ENCODE measurements around the gene TH.

Gene TH

GRCh38 chr11:2190657-2191471 lies 19.2 kb upstream of the TH start:
- Histone ChIP-seq H3K9ac (ENCODE audit: low read depth, low read length, poor library complexity, severe bottlenecking) (no peak overlapping the region), H3K36me3 (ENCODE audit: insufficient read depth, low read length) (no peaks in the 10 kb centered on the region), H3K4me1 (ENCODE audit: insufficient read depth, low read length, poor library complexity, severe bottlenecking) (peaks cover 3% of the 10 kb centered on the region), H2AFZ (ENCODE audit: low read length) (no peak overlapping the region), H4K20me1 (ENCODE audit: insufficient read depth, low read length, poor library complexity, severe bottlenecking) (no peaks in the 10 kb centered on the region), H3K4me3 (ENCODE audit: low read length, poor library complexity, severe bottlenecking) (no peak overlapping the region), H3K27me3 (ENCODE audit: insufficient read depth, low read length, poor library complexity, severe bottlenecking) (no peaks in the 10 kb centered on the region), H3K9me3 (ENCODE audit: insufficient read depth, low read depth, low read length) (no peaks in the 10 kb centered on the region), H3K79me2 (ENCODE audit: insufficient read depth, low read length) (no peaks in the 10 kb centered on the region), H3K9me2 (replicated peaks; ENCODE audit: low read depth, low read length) (no peaks in the 10 kb centered on the region), H3F3A (ENCODE audit: low read depth) (no peaks in the 10 kb centered on the region), H3K4me2 (ENCODE audit: low read depth, low read length, poor library complexity, severe bottlenecking) (no peak overlapping the region)
- no peak for TF ChIP-seq CTCF (conservative IDR thresholded peaks at IDR 0.05; ENCODE audit: low read length)
- no peak for TF ChIP-seq EZH2phosphoT487 (IDR thresholded peaks at IDR 0.05; ENCODE audit: borderline replicate concordance)

GRCh38 chr11:2189938-2190656 lies 18.5 kb upstream of the TH start:
- Histone ChIP-seq H3K4me2 (ENCODE audit: low read depth, low read length, poor library complexity, severe bottlenecking) (no peak overlapping the region), H4K20me1 (ENCODE audit: insufficient read depth, low read length, poor library complexity, severe bottlenecking) (no peaks in the 10 kb centered on the region), H3K79me2 (ENCODE audit: insufficient read depth, low read length) (no peaks in the 10 kb centered on the region), H3K36me3 (ENCODE audit: insufficient read depth, low read length) (no peaks in the 10 kb centered on the region), H3K4me1 (ENCODE audit: insufficient read depth, low read length, poor library complexity, severe bottlenecking) (peaks cover 2% of the 10 kb centered on the region), H3K27me3 (ENCODE audit: insufficient read depth, low read length, poor library complexity, severe bottlenecking) (no peaks in the 10 kb centered on the region), H2AFZ (ENCODE audit: low read length) (no peak overlapping the region), H3K4me3 (ENCODE audit: low read length, poor library complexity, severe bottlenecking) (no peak overlapping the region), H3K9me2 (replicated peaks; ENCODE audit: low read depth, low read length) (no peaks in the 10 kb centered on the region), H3K9me3 (ENCODE audit: insufficient read depth, low read depth, low read length) (no peaks in the 10 kb centered on the region), H3K9ac (ENCODE audit: low read depth, low read length, poor library complexity, severe bottlenecking) (no peak overlapping the region), H3F3A (ENCODE audit: low read depth) (no peaks in the 10 kb centered on the region)
- TF ChIP-seq EZH2phosphoT487 (IDR thresholded peaks at IDR 0.05; ENCODE audit: borderline replicate concordance) (no peak), CTCF (conservative IDR thresholded peaks at IDR 0.05; ENCODE audit: low read length) (no peak)

GRCh38 chr11:2188745-2189144 lies 17.1 kb upstream of the TH start:
- no peaks in the 10 kb centered on the region for H3K9me3 ChIP-seq (ENCODE audit: insufficient read depth, low read depth, low read length)
- H2AFZ ChIP-seq (ENCODE audit: low read length) = no peak overlapping the region
- H3K4me1 ChIP-seq (ENCODE audit: insufficient read depth, low read length, poor library complexity, severe bottlenecking) = no peaks in the 10 kb centered on the region
- no peaks in the 10 kb centered on the region for H4K20me1 ChIP-seq (ENCODE audit: insufficient read depth, low read length, poor library complexity, severe bottlenecking)
- H3K36me3 ChIP-seq (ENCODE audit: insufficient read depth, low read length) = no peaks in the 10 kb centered on the region
- no peak overlapping the region for H3K4me2 ChIP-seq (ENCODE audit: low read depth, low read length, poor library complexity, severe bottlenecking)
- no peak overlapping the region for H3K9ac ChIP-seq (ENCODE audit: low read depth, low read length, poor library complexity, severe bottlenecking)
- no peaks in the 10 kb centered on the region for H3K79me2 ChIP-seq (ENCODE audit: insufficient read depth, low read length)
- no peaks in the 10 kb centered on the region for H3K9me2 ChIP-seq (replicated peaks; ENCODE audit: low read depth, low read length)
- TF ChIP-seq CTCF (conservative IDR thresholded peaks at IDR 0.05; ENCODE audit: low read length) = no peak
- no peak overlapping the region for H3K4me3 ChIP-seq (ENCODE audit: low read length, poor library complexity, severe bottlenecking)
- H3K27me3 ChIP-seq (ENCODE audit: insufficient read depth, low read length, poor library complexity, severe bottlenecking) = no peaks in the 10 kb centered on the region
- no peaks in the 10 kb centered on the region for H3F3A ChIP-seq (ENCODE audit: low read depth)
